SU-DHL-6 (cell line): ENCODE measurements around the gene TMEM108.

Source experiments
- H2AFZ ChIP-seq: fragments of 200-600 bp; sonication (generic); 2 replicates; pipeline ENCODE4 v1.6.1; 2014; ENCODE audit warnings: low read depth, mild to moderate bottlenecking, moderate library complexity, mixed read lengths, antibody characterized with exemption, low read length; ENCODE audit not compliant: severe bottlenecking
- H3F3A ChIP-seq: fragments of 200-600 bp; shearing (Covaris generic); 2 replicates; pipeline ENCODE4 v1.6.0; 2016; ENCODE audit warnings: antibody characterized with exemption, mild to moderate bottlenecking; ENCODE audit not compliant: insufficient read depth
- H3K27ac ChIP-seq: fragments of 200-600 bp; sonication (generic); 2 replicates; pipeline ENCODE4 v1.5.1; 2016; ENCODE audit warnings: low read depth, mild to moderate bottlenecking, low read length, moderate library complexity, mixed read lengths
- H3K27me3 ChIP-seq: fragments of 200-600 bp; sonication (generic), shearing (Covaris generic); 2 replicates; pipeline ENCODE4 v1.6.0; 2014; ENCODE audit warnings: mild to moderate bottlenecking, low read length
- H3K36me3 ChIP-seq: fragments of 200-600 bp; sonication (generic); 2 replicates; pipeline ENCODE4 v1.6.1; 2014; ENCODE audit warnings: mild to moderate bottlenecking, low read length, mixed read lengths
- H3K4me2 ChIP-seq: fragments of 300-600, 200-600 bp; shearing (Covaris generic), sonication (generic); 2 replicates; pipeline ENCODE4 v1.6.0; 2014; ENCODE audit warnings: low read length, low read depth, mild to moderate bottlenecking; ENCODE audit not compliant: poor library complexity, severe bottlenecking
- H3K4me3 ChIP-seq: fragments of 200-600 bp; sonication (generic); 2 replicates; pipeline ENCODE4 v1.5.1; 2014; ENCODE audit warnings: antibody characterized with exemption, low read length, mild to moderate bottlenecking, mixed read lengths; ENCODE audit not compliant: insufficient read depth, poor library complexity, severe bottlenecking
- H3K79me2 ChIP-seq: fragments of 200-600 bp; sonication (generic); 2 replicates; pipeline ENCODE4 v1.6.1; 2014; ENCODE audit warnings: mild to moderate bottlenecking, low read length, moderate library complexity; ENCODE audit not compliant: insufficient read depth
- H3K9ac ChIP-seq: fragments of 200-600 bp; sonication (generic); 2 replicates; pipeline ENCODE4 v1.7.0; 2014; ENCODE audit warnings: mild to moderate bottlenecking, low read length
- H3K9me2 ChIP-seq: fragments of 200-600 bp; sonication (generic); replicated peaks from 2 replicates; pipeline ENCODE4 v1.6.1; 2014; ENCODE audit warnings: low read length; ENCODE audit not compliant: insufficient read depth
- H3K9me3 ChIP-seq: fragments of 200-600 bp; sonication (generic); 2 replicates; pipeline ENCODE4 v1.6.1; 2014; ENCODE audit warnings: low read length, mixed read lengths; ENCODE audit not compliant: insufficient read depth
- H4K20me1 ChIP-seq: fragments of 200-600 bp; sonication (generic); 2 replicates; pipeline ENCODE4 v1.6.1; 2014; ENCODE audit warnings: low read depth, mild to moderate bottlenecking, antibody characterized with exemption, low read length, moderate library complexity, mixed read lengths
- CTCF ChIP-seq: fragments of 200-600 bp; sonication (generic); IDR thresholded peaks from one replicate; pipeline ENCODE4 v1.5.1; 2017; ENCODE audit warnings: antibody characterized with exemption, mild to moderate bottlenecking, low read length, moderate library complexity; ENCODE audit not compliant: insufficient read depth, poor library complexity, severe bottlenecking
- EZH2phosphoT487 ChIP-seq: fragments of 200-600 bp; sonication (generic), shearing (Covaris generic); conservative IDR thresholded peaks from 2 replicates; pipeline ENCODE4 v1.6.1; 2018; ENCODE audit warnings: mild to moderate bottlenecking, antibody characterized with exemption, low read length, moderate library complexity, mixed read lengths

The TMEM108 gene

GRCh38 chr3:133169331-133170068 lies 131.3 kb downstream of the TMEM108 start:
- no peak overlapping the region for H3K4me3 ChIP-seq
- no peaks in the 10 kb centered on the region for H3K9me2 ChIP-seq
- H3K4me2 ChIP-seq: no peak overlapping the region
- no peak overlapping the region for H3K27ac ChIP-seq
- no peaks in the 10 kb centered on the region for H3K27me3 ChIP-seq
- H3K36me3 ChIP-seq: no peaks in the 10 kb centered on the region
- no peak for TF ChIP-seq EZH2phosphoT487
- H2AFZ ChIP-seq: no peak overlapping the region
- no peaks in the 10 kb centered on the region for H3K9me3 ChIP-seq
- no peaks in the 10 kb centered on the region for H4K20me1 ChIP-seq
- H3K9ac ChIP-seq: no peak overlapping the region
- H3F3A ChIP-seq: no peaks in the 10 kb centered on the region
- no peaks in the 10 kb centered on the region for H3K79me2 ChIP-seq

GRCh38 chr3:133171831-133172230 lies 133.6 kb downstream of the TMEM108 start:
- Histone ChIP-seq H3K4me3 (no peak overlapping the region), H3K79me2 (no peaks in the 10 kb centered on the region), H3K27me3 (no peaks in the 10 kb centered on the region), H3K9ac (no peak overlapping the region), H3K9me3 (no peaks in the 10 kb centered on the region), H3K36me3 (no peaks in the 10 kb centered on the region), H3F3A (no peaks in the 10 kb centered on the region), H3K27ac (no peak overlapping the region), H2AFZ (no peak overlapping the region), H3K4me2 (no peak overlapping the region), H4K20me1 (no peaks in the 10 kb centered on the region), H3K9me2 (no peaks in the 10 kb centered on the region)
- TF ChIP-seq CTCF (no peak), EZH2phosphoT487 (no peak)

GRCh38 chr3:133181392-133182150 lies 143.4 kb downstream of the TMEM108 start:
- no peak overlapping the region for H3K27ac ChIP-seq
- TF ChIP-seq CTCF (no peak), EZH2phosphoT487 (no peak)
- H4K20me1 ChIP-seq: no peaks in the 10 kb centered on the region
- no peak overlapping the region for H3K4me3 ChIP-seq
- no peaks in the 10 kb centered on the region for H3K9me3 ChIP-seq
- H3K9me2 ChIP-seq: no peaks in the 10 kb centered on the region
- no peak overlapping the region for H3K4me2 ChIP-seq
- no peaks in the 10 kb centered on the region for H3K36me3 ChIP-seq
- H2AFZ ChIP-seq: no peak overlapping the region
- H3F3A ChIP-seq: no peaks in the 10 kb centered on the region
- H3K27me3 ChIP-seq: no peaks in the 10 kb centered on the region
- H3K79me2 ChIP-seq: no peaks in the 10 kb centered on the region
- H3K9ac ChIP-seq: no peak overlapping the region
